Amygdala (tissue), 56 donors: ENCODE results near the gene EFNA5.
"Not testable (repeated sequence)": the region's sequence is repeated elsewhere in the genome, so short reads cannot be mapped to it uniquely, and the experiment has no call there.

Experiments
- DNase-seq, 56 donors: peaks; one replicate each; lab custom pipeline; 2025; lab: John Stamatoyannopoulos, UW

The EFNA5 gene

GRCh38 chr5:107447587-107447986 lies 223.2 kb downstream of the EFNA5 start:
- no peak for DNase-seq

DNA sequence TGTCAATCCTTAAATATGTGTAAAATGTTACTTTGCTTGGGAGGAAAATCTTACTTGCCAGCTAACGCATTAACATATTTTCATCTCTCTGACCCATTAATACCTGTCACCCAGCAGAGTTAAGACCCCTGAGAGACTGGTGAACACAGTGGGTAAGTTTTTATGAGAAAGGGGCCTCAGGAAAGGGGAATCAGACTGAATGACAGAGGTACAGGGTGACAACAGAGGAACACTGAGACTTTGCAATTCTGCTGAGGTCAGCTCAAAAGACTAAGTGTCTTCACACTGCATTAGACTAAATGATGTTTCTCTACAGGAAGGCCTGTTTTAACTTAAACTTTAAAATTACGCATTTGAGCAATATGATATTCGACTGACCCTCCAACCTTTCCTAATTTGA lies 223.8 kb downstream of the EFNA5 start:
- DNase-seq, result no peak

DNA sequence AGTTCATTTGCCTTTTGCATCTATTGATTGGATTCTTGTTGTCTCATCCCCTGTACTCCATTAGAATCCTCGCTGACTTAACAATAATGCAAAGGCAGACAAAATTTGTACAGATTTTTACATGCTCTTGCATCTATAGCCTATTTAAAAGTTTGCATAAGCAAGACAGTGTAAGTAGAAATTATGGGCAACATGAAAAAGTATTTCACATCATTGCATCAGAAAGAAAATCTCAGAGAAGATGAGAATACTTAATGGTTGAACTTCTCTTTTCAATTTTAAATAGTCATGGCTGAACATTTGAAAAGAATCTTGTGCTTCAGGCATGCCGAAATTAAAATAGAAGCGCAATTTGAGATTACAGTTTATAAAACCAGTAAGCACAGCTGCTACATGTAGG lies 226.4 kb downstream of the EFNA5 start:
- no peak for DNase-seq

DNA sequence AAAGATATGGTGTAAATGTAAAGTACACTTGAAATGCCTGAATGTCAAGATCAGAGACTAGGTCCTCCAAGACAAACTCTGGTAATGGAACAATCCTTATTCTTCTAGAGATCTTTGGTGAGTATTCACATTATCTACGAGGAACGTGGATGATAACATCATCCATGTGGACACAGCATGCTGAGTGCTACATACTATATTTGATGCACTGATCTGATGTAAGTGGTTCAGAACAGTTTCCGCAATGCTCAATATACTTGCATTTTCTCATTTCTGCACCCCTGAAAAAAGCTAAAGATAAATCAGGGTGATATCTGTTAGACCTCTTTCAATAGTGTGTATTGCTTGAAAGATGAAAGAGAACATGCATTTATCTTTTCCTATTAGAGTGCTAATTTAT lies 226.8 kb downstream of the EFNA5 start:
- no peak for DNase-seq

DNA sequence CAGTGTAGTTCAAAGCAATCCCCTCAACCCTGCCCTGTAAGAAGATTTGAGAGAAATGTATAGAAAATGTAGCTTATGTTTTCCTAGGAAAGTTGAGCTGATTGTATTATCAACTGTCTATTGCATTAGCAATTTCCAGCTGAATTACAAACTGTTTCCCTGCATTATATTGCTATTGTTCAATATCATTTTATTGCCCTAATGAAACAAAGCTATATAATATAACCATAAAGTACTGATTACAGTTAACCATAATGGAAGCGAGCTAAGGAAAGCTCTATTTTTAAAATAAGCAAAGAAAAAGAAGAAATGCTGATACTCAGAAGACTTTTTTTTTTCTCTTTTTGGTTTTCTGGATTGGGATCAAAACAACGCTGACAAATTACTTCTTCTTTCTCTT lies 228.3 kb downstream of the EFNA5 start:
- no peak for DNase-seq

- DNase-seq, result no peak
These were observed 230.9 kb downstream of the EFNA5 start for GRCh38 chr5:107439832-107440231.

DNA sequence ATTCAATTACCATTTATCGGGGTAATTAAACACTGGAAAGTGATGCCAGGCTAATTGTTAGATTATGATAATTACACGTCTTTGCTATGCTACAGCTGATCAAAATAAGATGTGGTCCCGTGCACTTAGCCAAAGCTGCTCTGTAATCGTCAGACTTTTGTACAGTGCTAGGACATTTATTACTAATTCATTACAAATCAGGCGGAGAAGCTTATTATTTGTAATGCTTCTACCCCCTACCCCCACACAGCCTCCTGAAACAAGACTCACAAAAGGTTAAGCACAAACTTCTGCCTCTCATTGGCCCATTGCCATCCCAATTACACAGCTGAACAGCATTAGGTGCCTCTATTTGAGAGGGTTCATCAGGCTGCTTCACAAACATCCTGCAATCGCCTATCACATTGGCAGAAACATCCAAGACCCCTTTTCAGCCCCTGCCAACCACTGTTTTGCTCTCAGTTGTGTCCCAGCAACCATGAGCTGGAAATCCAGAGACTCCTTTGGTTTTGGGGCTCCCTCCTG lies 232.7 kb downstream of the EFNA5 start:
- peak in 1 of 56 donors; percentile 6 for DNase-seq

DNA sequence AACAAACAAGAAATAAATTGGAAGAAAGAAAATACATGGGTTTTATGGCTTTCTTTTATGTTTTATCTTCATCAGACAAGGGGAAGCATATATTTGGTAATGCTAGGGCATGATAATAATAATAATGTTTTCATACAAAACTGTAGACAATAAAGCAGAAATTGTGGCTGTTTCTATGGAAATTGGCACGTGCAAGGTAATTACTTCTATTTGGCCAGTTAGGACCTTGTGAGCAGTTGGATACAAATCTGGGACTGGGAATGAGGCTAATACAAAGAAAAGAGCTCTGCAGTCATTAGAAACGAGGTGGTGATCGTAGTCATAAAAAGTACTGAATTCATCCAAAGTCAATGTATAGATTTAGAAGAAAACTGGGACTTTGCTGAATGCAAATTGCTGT lies 233.6 kb downstream of the EFNA5 start:
- DNase-seq, result no peak

GRCh38 chr5:107436201-107436600 lies 234.5 kb downstream of the EFNA5 start:
- DNase-seq, result peak in 1 of 56 donors; percentile 4

GRCh38 chr5:107435061-107435460 lies 235.7 kb downstream of the EFNA5 start:
- no peak for DNase-seq

DNA sequence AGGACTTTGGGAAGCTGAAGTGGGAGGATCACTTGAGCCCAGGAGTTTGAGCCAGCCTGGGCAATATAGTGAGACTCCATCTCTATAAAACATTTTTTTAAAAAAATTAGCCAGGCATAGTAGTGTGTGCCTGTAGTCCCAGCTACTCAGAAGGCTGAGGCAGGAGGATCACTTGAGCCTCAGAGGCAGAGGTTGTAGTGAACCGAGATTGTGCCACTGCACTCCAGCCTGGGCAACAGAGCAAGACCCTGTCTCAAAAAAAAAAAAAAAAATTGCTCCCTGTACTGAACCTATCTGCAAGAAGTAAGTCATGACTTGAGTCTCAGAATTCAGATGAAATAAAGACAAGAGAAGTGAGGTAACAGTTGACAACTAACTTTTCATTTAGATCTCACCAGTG lies 237.1 kb downstream of the EFNA5 start:
- DNase-seq, result not testable (repeated sequence)

GRCh38 chr5:107431998-107432397 lies 238.7 kb downstream of the EFNA5 start:
- no peak for DNase-seq

DNA sequence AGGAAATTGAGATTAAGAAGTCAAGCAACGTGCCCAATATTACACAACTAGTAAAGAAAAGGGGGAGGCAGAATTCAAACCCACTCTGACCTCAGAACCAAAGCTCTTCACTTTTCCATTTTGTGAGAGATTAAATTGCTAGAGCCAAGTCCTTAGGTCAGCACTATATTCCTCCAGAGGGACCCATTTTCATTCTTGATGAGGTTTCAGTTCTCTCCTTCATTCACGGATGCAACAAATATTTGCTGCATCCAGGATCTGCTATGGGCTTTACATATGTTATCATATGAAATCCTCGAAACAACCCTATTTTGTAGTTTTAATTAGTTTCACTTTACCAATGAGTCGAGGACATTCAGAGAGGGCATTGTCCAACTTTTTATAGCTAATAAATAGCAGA lies 239.2 kb downstream of the EFNA5 start:
- DNase-seq, result no peak

DNA sequence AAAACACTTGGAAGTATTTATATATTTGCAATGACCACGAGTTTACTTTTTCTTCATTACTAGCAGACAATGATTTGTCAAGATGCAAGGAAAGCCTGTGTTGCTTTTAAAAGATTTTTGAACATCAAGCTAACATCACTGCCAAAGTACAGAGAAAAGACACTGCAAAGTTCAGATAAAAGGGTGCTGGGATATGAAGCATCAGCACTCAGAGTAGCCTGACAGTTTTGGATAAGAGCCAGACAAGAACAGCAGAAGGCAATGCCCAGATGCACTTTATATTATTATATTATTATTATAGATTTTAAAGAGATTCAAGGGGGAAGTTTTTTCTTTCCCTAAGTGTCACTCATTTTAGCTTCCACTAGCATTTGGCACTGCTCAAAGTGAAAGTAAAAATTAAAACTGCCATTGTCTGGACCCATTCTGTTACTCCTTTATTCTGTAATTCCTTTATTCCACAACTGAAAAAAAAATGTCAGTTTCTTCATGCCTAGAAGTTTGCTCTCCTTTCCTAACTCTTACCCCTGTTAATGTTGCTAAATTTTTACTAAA lies 240.6 kb downstream of the EFNA5 start:
- no peak for DNase-seq

GRCh38 chr5:107428303-107428813 lies 242.4 kb downstream of the EFNA5 start:
- no peak for DNase-seq

GRCh38 chr5:107426872-107427271 lies 243.9 kb downstream of the EFNA5 start:
- DNase-seq, result no peak

DNA sequence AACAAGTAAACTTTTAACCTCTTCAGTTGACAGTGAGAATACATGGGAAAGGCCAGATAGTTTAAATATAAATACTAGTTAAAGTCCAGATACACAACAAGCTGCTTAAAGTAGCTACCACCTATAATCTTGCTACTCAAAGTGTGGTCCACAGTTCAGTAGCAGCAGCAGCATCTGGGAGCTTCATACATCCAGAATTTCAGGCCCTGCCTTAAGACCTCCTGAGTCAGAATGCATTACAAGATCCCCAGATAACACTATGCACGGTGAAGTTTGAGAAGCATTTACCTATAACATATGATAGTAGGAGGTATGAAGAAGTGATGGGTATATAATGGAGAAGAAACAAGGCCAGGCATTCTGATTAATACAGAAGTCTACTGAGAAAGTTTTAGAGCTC lies 244.5 kb downstream of the EFNA5 start:
- no peak for DNase-seq

DNA sequence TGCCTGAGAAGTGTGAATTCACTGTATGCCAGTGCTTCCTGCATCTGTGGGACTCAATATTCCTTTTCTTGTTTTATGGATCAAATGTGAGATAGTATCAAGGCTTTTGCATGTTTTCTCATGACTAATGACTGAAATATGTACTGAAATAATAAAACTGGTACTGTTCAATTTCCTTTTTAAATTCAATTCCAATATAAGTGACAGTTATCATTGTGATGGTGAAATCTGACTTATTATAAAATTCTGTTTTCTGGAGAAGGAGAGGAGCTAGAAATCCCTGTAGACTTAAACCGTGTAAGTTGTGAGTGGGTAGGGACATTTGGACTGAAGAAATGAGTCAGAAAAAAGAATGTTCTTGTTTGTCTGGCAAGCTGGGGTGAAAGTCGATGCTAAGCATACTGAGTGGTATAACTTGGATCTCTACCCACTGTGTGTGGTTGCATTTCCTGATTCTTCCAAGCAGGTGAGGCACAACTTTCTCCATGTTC lies 245.2 kb downstream of the EFNA5 start:
- peak in 3 of 56 donors; percentile 2 to 13 (median 8) for DNase-seq

DNA sequence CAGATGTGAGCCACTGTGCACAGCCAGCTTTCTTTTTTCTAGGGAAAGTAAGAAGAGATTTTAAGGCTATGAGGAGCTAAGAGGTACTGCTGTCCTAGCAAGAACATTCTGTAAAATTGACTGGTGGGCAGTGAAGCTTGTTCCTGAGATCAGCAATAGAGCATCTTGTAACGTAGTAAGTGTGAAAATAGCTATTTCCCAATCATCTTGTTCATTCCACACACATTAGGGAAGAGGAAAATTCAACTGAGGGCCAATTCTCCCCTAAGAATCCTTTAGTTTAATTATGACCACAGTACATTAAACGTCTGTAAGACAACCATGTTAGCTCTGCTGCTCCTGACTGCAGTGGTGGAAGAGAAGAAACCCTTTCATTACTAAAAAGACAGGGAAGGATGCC lies 246.2 kb downstream of the EFNA5 start:
- DNase-seq, result no peak

DNA sequence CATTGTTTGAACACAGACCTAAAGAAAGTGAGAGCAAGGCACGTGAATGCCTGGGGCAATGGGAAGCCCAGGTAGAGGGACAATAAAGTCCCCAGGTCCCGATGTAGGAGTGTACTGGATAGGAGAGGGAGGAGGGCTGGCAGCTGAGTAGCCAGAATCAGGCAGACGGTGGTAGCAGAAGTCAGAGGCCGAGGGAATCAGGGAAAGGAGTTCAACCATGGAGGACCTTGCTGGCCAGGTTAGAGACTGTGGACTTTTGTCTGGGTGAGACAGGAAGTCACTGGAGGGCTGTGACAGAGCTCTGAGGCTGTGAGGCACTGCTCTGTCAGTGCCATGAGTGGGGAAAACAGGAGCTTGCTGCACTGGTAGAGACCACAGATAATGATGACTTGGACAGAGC lies 248.2 kb downstream of the EFNA5 start:
- DNase-seq, result no peak

DNA sequence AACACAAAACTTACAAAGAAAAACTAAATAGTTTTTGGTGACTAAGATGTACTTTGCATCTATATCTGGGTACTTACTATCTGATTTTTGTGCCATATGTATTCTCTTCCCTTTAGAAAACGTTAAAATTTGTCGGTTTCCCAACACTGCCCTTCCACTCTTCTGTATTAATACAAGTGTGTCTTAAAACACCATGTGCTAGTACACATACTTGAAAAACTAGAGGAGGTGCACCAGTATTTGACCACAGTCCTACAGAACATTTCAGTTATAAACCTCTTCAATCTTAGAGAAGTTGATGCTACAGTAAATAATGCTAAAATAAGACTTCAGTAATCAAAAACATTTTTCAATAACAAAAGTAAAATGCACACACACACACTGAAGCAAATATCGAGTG lies 251.2 kb downstream of the EFNA5 start:
- no peak for DNase-seq

GRCh38 chr5:107418902-107419301 lies 251.8 kb downstream of the EFNA5 start:
- no peak for DNase-seq

DNA sequence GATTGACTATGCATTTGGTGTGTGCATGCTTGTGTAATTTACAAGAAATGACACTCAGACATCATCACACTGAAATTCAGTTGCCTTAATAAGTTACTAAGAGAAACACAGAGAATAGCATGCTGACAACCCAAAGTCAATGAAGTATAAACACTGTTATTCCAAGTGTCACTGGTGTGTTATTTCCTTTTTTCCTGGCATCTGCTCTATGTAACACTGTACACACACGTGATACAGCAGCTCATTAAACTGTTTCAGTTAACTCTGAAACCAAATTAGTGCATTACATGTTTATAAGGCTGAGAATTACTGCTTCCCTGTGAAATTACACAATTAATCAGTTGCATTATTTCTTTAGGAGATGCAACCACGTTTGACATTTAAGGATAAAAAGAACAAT lies 252.7 kb downstream of the EFNA5 start:
- no peak for DNase-seq
